HG03060 (cell line): Measurements from ENCODE around the gene LRRC45.
A peak's percentile ranks its signal among the peaks of the same experiment; 100 is the strongest.
"Not testable (repeated sequence)": the region's sequence is repeated elsewhere in the genome, so short reads cannot be mapped to it uniquely, and the experiment has no call there.

Source experiments
- ATAC-seq: cut with Tn5 transposase; IDR thresholded peaks from one replicate; pipeline ENCODE4 v1.9.1; 2021; ENCODE audit warnings: low read depth, moderate number of reproducible peaks; ENCODE audit not compliant: unreplicated experiment

Gene LRRC45

GRCh38 chr17:82031885-82032627 lies 9.0 kb downstream of the LRRC45 start:
- ATAC-seq = no peak

DNA sequence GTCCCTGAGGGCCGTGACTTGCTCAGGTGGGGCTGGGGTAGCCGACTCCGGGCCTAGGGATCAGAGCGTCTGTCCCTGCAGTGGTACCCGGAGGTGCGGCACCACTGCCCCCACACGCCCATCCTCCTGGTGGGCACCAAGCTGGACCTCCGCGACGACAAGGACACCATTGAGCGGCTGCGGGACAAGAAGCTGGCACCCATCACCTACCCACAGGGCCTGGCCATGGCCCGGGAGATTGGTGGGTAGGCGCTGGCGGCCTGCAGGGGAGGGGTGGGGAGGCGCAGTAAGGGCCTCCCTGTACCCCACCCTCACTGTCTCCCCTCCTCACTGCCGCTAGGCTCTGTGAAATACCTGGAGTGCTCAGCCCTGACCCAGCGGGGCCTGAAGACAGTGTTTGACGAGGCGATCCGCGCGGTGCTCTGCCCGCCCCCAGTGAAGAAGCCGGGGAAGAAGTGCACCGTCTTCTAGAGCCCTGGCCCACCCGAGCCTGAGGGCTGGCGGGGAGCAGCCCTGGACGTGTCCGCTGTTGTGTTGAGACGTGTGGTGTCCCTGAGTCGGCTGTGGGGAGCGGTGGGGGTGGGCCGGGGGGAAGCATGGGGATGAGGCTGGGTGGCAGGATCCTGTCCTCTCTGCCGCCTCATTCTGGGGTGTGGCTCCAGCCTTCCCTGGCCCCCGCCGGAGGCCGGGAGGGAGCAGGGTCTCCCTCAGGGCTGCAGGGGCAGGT lies 10.4 kb downstream of the LRRC45 start:
- ATAC-seq = no peak

GRCh38 chr17:82034371-82035011 lies 11.4 kb downstream of the LRRC45 start:
- ATAC-seq = no peak

DNA sequence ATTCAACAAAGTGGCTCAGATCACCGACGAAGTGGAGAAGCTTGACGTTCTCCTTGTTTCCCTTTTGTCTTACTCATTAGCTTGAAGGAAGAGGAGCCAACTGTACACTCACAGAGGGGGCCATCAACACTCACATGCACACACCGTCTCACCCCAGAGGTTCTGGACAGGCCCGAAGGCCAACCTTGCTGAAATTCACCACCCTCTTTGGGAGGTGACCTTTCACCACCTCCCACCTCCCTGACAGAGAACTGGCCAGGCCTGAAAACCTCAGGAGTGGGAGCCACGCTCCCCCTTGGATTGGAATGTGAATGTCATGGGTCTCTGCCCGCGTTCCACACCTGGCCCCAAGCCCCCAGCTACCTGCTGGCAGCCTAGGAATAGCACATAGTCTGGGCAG lies 12.4 kb downstream of the LRRC45 start:
- ATAC-seq = no peak

DNA sequence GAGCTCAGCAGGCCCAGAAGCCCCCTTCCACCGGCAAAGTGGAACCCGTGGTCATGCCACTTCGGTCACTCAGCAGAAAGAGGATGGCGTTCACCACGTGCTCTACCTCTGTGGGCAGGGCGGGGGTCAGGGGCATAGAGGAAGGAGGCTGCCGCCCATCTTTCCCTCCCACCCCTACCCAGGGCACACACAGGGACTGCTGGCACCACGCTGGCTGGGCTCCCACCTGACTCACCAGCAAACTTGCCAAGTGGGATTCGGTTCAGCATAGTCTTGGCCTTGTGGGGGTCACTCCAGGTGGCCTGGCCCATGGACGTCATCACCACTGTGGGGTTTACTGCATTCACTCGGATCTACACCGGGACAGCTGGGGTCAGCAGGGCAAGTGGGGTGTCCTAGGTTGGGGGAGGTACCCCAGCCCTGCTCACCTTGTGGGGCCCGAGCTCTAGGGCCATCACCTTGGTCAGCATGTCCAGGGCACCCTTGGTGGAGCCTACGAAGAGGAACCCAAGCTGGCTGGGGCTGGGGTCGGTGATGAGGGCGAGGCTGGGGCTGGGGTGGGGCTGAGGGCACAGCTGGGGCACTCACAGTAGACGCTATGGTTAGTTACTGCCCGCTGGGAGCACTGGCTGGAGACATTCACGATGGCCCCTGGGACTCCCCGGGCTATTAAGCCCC lies 13.0 kb downstream of the LRRC45 start:
- ATAC-seq = no peak

DNA sequence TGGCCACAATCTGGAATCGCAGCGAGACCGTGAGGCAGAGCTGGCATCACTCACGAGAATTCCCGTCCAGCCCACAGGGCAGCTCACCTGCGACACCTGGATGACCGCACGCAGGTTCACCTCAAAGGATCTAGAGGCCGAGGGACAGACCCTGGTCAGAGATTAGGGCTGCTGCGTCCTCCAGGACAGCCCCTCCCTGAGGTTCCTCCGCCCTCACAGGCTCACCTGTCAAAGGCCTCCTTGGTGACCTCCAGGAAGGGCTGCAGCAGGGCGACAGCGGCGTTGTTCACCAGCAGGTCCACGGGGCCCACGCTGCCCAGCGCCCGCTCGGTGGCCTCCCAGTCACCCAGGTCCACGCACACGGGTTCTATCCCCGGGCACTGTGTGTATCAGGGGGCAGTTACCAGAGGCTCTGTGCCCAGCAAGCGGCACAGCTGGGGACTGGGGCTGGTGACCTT lies 13.6 kb downstream of the LRRC45 start:
- no peak for ATAC-seq

DNA sequence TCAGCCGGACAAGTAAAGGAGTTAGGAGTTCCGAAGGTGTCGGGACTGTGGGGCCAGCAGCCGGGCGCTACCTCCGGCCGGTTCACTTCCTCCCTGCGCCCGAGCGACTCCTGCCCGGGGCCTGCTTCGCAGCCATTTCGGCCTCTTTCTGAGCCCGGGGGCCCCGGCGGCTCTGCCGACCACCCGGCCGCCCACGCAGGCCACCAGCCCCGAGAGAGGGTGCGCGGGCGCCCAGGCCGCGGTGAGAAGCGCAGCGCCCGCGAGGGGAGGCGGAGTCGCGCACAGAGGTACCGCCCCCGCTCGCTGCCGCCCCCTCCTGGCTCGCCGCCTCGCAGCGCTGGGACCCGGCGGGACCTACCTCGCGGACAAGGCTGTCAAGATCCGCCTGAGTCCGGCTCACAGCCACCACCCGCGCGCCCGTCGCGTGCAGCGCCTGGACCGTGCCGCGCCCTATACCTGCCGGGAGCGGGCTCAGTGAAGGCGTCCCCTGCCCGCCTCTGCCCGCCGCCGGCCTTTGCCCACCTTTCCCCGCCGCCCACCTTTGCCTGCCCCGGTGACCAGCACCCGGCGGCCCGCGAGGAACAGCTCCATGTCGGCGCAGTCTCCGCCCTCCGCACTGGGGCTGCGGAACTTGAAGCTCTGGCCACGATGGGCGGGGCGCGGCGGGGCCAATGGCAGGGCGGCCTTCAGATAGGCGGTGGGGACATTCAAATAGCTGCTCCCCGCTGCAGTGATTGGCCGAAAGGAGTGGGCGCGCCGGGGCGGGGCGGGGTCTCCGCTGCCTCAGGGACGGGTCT lies 14.2 kb downstream of the LRRC45 start, which contains the start of gene DCXR:
Gene DCXR (minus strand): TSS at position 606 of the 797 bp plus-strand sequence. CDS start 15 bp downstream, at position 591.
- ATAC-seq = peak; percentile 62

- no peak for ATAC-seq
These were observed 14.7 kb downstream of the LRRC45 start for GRCh38 chr17:82037889-82038195.

DNA sequence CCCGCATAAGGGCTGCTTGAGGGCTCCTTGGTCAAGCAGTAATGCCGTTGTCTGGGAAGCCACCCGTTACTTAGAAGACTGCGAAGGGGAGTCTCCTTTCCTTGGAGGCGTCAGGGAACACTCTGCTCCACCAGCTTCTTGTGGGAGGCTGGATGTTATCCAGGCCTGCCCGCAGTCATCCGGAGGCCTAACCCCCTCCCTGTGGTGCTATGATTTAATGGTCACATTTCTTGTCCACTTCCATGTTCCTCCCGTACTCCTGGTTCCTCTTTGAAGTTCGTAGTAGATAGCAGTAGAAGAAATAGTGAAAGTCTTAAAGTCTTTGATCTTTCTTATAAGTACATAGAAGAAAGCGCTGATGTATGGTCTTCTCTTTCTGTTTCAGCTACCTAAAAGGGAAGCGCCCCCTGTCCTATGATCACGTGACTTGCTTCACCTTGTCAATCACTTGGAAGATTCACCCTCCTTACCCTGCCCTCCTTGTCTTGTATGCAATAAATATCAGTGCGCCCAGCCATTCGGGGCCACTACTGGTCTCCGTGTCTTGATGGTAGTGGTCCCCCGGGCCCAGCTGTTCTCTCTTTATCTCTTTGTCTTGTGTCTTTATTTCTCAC lies 15.8 kb downstream of the LRRC45 start:
- ATAC-seq = not testable (repeated sequence)

GRCh38 chr17:82039695-82040299 lies 16.7 kb downstream of the LRRC45 start:
- no peak for ATAC-seq

DNA sequence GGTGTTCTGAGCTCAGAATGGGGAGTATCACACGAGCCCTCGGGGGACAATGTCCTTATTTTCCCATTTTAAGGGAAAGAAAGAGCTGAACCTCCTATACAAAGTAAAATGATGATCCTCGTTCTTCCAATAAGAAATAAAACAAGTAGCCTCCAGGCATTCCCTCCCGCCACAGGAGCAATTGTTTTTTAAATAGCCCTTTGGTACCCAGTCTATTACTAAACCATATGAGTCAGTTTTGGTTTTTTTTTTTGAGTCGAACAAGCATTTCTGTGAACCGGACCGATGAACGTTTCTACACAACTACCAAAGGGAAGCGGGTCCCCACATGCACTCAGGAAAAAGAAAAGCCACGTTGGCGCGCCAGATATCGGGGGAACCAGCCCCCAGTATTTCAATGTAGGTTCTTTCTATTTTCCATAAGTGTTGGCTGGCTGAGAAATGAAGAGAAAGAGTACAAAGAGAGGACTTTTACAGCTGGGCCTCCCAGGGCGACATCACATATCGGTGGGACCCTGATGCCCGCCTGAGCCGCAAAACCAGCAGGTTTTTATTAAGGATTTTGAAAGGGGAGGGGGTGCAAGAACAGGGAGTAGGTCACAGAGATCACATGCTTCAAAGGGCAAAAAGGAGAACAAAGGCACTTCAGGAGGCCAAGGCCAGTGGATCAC lies 18.2 kb downstream of the LRRC45 start:
- ATAC-seq = no peak

DNA sequence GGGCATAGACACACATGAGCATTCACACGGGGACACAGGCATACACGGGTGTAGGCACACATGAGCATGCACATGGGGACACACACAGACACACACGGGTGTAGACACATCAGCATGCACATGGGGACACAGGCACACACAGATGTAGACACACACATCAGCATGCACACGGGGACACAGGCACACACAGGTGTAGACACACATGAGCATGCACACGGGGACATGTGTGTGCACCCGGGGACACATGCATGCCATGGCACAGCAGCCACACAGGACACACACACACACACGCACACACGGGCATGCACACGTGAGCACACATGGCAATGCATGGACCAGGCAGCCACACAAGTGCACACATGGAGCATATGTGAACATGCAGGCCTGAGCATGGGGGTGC lies 19.5 kb downstream of the LRRC45 start:
- ATAC-seq = no peak

DNA sequence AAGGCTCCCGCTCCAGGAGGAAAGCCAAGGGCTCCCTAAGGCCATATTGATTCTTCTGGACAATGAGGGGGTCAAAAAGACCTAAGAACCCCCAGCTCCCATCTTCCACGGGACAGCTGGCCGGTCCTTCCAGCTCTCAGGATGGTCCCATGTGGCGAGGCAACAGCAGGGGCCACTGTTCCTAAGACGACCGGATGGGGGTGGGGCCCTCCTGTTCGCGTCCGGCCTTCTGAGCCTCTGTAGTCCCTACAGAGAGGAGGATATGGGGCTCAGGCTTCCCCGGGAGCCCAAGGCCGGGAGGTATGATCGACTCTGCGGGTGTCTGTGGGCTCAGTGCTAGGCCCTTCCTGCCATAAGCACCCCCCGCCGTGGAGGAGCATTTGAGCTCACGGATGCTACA lies 20.4 kb downstream of the LRRC45 start:
- ATAC-seq = no peak

DNA sequence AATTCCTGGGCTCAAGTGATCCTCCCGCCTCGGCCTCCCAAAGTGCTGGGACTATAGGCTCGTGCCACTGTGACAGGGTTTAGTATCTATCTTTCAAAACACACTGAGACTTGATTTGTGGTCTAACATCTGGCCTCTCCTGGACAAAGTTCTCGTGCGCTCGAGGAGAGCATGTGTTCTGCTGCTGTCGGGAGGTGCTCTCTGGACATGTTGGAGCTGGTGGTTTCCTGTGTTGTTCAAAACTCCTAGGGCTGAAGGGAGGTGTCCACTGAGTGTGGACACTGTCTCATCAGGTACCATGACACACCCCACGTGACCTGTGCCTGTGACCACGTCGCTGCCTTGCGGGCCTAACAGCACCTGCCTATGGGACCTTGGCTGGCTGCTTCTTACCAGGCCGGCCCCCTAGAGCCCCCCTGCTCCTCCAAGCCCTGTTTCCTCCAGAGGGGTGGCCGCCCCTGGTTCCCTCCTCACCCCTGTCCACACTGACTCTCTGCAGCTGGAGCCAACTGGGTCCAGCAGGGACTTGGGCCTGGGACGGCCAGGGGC lies 22.9 kb downstream of the LRRC45 start:
- ATAC-seq = no peak

- ATAC-seq = no peak
These were observed 23.8 kb downstream of the LRRC45 start for GRCh38 chr17:82046903-82047302.

DNA sequence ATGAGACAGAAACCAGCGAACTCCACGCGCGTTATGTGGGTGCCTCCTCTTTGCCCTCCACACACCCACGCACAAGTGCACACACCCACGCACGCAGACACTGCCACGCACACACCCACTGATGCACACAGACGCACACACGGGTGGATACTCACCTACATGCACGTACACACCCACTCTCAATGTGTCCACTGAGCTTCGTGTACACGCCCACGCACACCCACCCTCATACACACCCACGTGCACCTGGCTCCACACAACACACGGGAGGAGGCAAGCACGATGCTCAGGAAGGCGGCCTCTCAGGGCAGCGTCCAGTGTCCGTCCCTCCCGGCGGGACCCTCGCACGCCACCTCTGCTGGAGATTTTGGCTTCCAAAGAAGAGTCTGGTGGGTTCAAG lies 24.3 kb downstream of the LRRC45 start:
- ATAC-seq = no peak

DNA sequence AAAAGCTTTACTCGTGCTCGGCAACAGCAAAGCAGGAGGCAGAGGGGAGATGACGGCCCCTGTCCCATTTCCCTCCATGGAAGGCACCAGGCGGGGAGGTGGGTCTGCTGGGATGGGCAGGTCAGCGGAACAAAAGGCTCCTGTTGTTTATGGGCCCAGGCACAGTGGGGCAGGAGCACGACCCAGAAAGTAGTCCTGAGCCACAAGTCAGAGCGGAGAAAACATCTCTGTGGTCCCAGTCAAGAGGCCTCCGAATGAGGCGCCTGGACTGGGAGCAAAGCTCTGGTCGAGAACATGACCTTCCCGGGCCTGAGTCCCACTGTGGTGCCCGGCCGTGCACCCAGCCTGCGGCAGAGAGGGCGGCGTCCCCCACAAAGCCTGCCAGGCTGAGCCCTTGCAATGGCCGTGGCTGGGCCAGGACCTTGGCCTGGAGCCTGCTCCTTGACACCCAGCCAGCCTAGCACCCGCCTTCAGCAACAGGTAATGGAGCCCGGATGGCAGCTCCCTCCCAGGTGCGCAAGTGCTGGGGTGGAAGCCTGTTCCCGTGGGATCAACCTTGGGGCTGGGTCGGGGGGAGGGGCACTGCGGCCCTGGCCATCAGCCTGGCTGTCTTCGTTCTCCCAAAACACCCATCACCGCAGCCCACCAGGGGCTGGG lies 24.9 kb downstream of the LRRC45 start:
- no peak for ATAC-seq

DNA sequence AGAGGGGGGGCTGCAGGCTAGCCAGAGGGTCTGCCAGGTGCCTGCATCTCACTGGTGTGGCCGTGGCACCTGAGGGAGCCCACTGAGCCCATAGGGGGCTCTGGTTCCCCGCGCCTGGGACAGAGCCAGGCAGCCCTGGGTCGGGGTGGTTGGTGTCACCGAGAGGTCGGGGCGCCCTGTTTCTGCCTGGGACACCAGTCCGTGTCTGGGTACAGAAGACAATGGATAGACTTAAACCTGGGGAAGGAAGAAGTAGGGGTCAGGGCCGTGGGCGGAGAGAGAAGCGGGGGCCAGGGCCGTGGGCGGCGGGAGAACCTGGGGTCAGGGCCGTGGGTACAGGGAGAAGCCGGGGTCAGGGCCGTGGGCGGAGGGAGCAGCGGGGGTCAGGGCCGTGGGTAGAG lies 25.5 kb downstream of the LRRC45 start:
- ATAC-seq = no peak
